ENCODE results near the gene RAD18.

The RAD18 gene

GRCh38 chr3:9000041-9000440, 36.8 kb upstream of the RAD18 start:
- no peak for DNase-seq (ENCODE audit: low read depth)
- H3K4me3 ChIP-seq (ENCODE audit: control insufficient read depth, low read depth, low read length), result no peak overlapping the region
- TF ChIP-seq CTCF (conservative IDR thresholded peaks at IDR 0.05; ENCODE audit: control insufficient read depth, insufficient read depth, low read depth, low read length), result no peak

GRCh38 chr3:8997151-8997550, 33.9 kb upstream of the RAD18 start:
- no peak overlapping the region for H3K4me3 ChIP-seq (ENCODE audit: control insufficient read depth, low read depth, low read length)
- DNase-seq (ENCODE audit: low read depth), result no peak
- TF ChIP-seq CTCF (conservative IDR thresholded peaks at IDR 0.05; ENCODE audit: control insufficient read depth, insufficient read depth, low read depth, low read length), result no peak

GRCh38 chr3:8996681-8997121, 33.4 kb upstream of the RAD18 start:
- TF ChIP-seq CTCF (conservative IDR thresholded peaks at IDR 0.05; ENCODE audit: control insufficient read depth, insufficient read depth, low read depth, low read length), result peak; percentile 51
- no peak overlapping the region for H3K4me3 ChIP-seq (ENCODE audit: control insufficient read depth, low read depth, low read length)
- DNase-seq (ENCODE audit: low read depth), result peak; percentile 68

- no peak overlapping the region for H3K4me3 ChIP-seq (ENCODE audit: control insufficient read depth, low read depth, low read length)
- no peak for DNase-seq (ENCODE audit: low read depth)
- no peak for TF ChIP-seq CTCF (conservative IDR thresholded peaks at IDR 0.05; ENCODE audit: control insufficient read depth, insufficient read depth, low read depth, low read length)
These were observed 32.9 kb upstream of the RAD18 start for GRCh38 chr3:8996216-8996615.

- no peak overlapping the region for H3K4me3 ChIP-seq (ENCODE audit: control insufficient read depth, low read depth, low read length)
- no peak for TF ChIP-seq CTCF (conservative IDR thresholded peaks at IDR 0.05; ENCODE audit: control insufficient read depth, insufficient read depth, low read depth, low read length)
- DNase-seq (ENCODE audit: low read depth), result no peak
These were observed 31.0 kb upstream of the RAD18 start for GRCh38 chr3:8994226-8994625.

GRCh38 chr3:8993331-8993730, 30.1 kb upstream of the RAD18 start:
- no peak for TF ChIP-seq CTCF (conservative IDR thresholded peaks at IDR 0.05; ENCODE audit: control insufficient read depth, insufficient read depth, low read depth, low read length)
- no peak for DNase-seq (ENCODE audit: low read depth)
- no peak overlapping the region for H3K4me3 ChIP-seq (ENCODE audit: control insufficient read depth, low read depth, low read length)

GRCh38 chr3:8992854-8993253, 29.6 kb upstream of the RAD18 start:
- no peak overlapping the region for H3K4me3 ChIP-seq (ENCODE audit: control insufficient read depth, low read depth, low read length)
- TF ChIP-seq CTCF (conservative IDR thresholded peaks at IDR 0.05; ENCODE audit: control insufficient read depth, insufficient read depth, low read depth, low read length), result no peak
- no peak for DNase-seq (ENCODE audit: low read depth)
